H9 (cell line): ENCODE data around the gene SYAP1. TPM values are rescaled to one million over a fixed set of nuclear protein-coding genes. Genes with fewer than 3 reads are reported as not detected.

ENCODE experiments used
- DNase-seq: peaks from one replicate; pipeline ENCODE4 v3.0.0-alpha.2; 2017
- H2AFZ ChIP-seq: one replicate; pipeline ENCODE4 v1.6.1; 2013; ENCODE audit warnings: mild to moderate bottlenecking, low read length, control low read depth, moderate library complexity
- H2AK5ac ChIP-seq: 2 replicates; pipeline ENCODE4 v1.6.1; 2013; ENCODE audit warnings: low read length, control low read depth, mixed read lengths; ENCODE audit not compliant: insufficient read length
- H2BK120ac ChIP-seq: one replicate; pipeline ENCODE4 v1.6.1; 2013; ENCODE audit warnings: low read depth, mild to moderate bottlenecking, low read length, control low read depth, inconsistent platforms; ENCODE audit not compliant: poor library complexity, severe bottlenecking
- H2BK12ac ChIP-seq: 2 replicates; pipeline ENCODE4 v1.6.1; 2013; ENCODE audit warnings: low read length, control low read depth, mixed read lengths, low read depth; ENCODE audit not compliant: insufficient read length
- H2BK15ac ChIP-seq: 2 replicates; pipeline ENCODE4 v1.6.1; 2013; ENCODE audit warnings: low read depth, low read length, control low read depth
- H2BK20ac ChIP-seq: one replicate; pipeline ENCODE4 v1.6.1; 2013; ENCODE audit warnings: low read depth, mild to moderate bottlenecking, low read length, control low read depth, inconsistent platforms; ENCODE audit not compliant: poor library complexity, severe bottlenecking
- H2BK5ac ChIP-seq: 2 replicates; pipeline ENCODE4 v1.6.1; 2013; ENCODE audit warnings: low read length, control low read depth, mixed read lengths; ENCODE audit not compliant: insufficient read length
- H3K14ac ChIP-seq: 2 replicates; pipeline ENCODE4 v1.6.1; 2013; ENCODE audit warnings: low read length, control low read depth; ENCODE audit not compliant: insufficient read depth
- H3K18ac ChIP-seq: 2 replicates; pipeline ENCODE4 v1.6.1; 2013; ENCODE audit warnings: low read depth, mild to moderate bottlenecking, mixed read lengths, low read length, control low read depth; ENCODE audit not compliant: insufficient read length
- H3K23ac ChIP-seq: 2 replicates; pipeline ENCODE4 v1.6.1; 2013; ENCODE audit warnings: low read length, control low read depth, mixed read lengths, low read depth; ENCODE audit not compliant: insufficient read length
- H3K23me2 ChIP-seq: 2 replicates; pipeline ENCODE4 v1.6.1; 2013; ENCODE audit warnings: low read depth, mild to moderate bottlenecking, mixed read lengths, low read length, control low read depth; ENCODE audit not compliant: insufficient read length, poor library complexity, severe bottlenecking
- H3K27ac ChIP-seq: 2 replicates; pipeline ENCODE4 v1.5.1; 2013; ENCODE audit warnings: low read length, control low read depth, mixed read lengths, low read depth; ENCODE audit not compliant: insufficient read length
- H3K27me3 ChIP-seq: 2 replicates; pipeline ENCODE4 v1.6.1; 2013; ENCODE audit warnings: low read length, control low read depth, inconsistent platforms; ENCODE audit not compliant: insufficient read depth
- H3K4ac ChIP-seq: 2 replicates; pipeline ENCODE4 v1.6.1; 2013; ENCODE audit warnings: low read depth, mild to moderate bottlenecking, control low read depth, inconsistent platforms, low read length, moderate library complexity
- H3K4me1 ChIP-seq: 2 replicates; pipeline ENCODE4 v1.6.1; 2013; ENCODE audit warnings: low read length, control low read depth, inconsistent platforms; ENCODE audit not compliant: insufficient read depth
- H3K4me2 ChIP-seq: 2 replicates; pipeline ENCODE4 v1.6.1; 2013; ENCODE audit warnings: low read length, control low read depth, mixed read lengths; ENCODE audit not compliant: insufficient read length, insufficient read depth
- H3K56ac ChIP-seq: 2 replicates; pipeline ENCODE4 v1.6.1; 2013; ENCODE audit warnings: low read depth, mild to moderate bottlenecking, mixed read lengths, low read length, control low read depth; ENCODE audit not compliant: insufficient read length
- H3K79me1 ChIP-seq: 2 replicates; pipeline ENCODE4 v1.6.1; 2013; ENCODE audit warnings: low read depth, mild to moderate bottlenecking, moderate library complexity, low read length, control low read depth, inconsistent platforms; ENCODE audit not compliant: insufficient read depth, poor library complexity, severe bottlenecking
- H3K79me2 ChIP-seq: 2 replicates; pipeline ENCODE4 v1.6.1; 2013; ENCODE audit warnings: low read length, control low read depth, inconsistent platforms; ENCODE audit not compliant: insufficient read depth
- H3K9ac ChIP-seq: 2 replicates; pipeline ENCODE4 v1.6.1; 2013; ENCODE audit warnings: low read length, control low read depth, mixed read lengths; ENCODE audit not compliant: insufficient read length; ENCODE audit errors: extremely low read depth
- H3K9me3 ChIP-seq: one replicate; pipeline ENCODE4 v1.6.1; 2013; ENCODE audit warnings: low read depth, low read length, inconsistent platforms; ENCODE audit not compliant: control insufficient read depth
- H3T11ph ChIP-seq: one replicate; pipeline ENCODE4 v1.6.1; 2013; ENCODE audit warnings: mild to moderate bottlenecking, low read length, control low read depth, inconsistent platforms
- H4K20me1 ChIP-seq: one replicate; pipeline ENCODE4 v1.6.1; 2013; ENCODE audit not compliant: control insufficient read depth, insufficient read length, insufficient read depth
- H4K5ac ChIP-seq: 2 replicates; pipeline ENCODE4 v1.6.1; 2013; ENCODE audit warnings: low read depth, mild to moderate bottlenecking, mixed read lengths, low read length, control low read depth; ENCODE audit not compliant: insufficient read length
- H4K8ac ChIP-seq: replicated peaks from 2 replicates; pipeline ENCODE4 v1.6.1; 2013; ENCODE audit warnings: low read length, control low read depth, mixed read lengths, low read depth; ENCODE audit not compliant: insufficient read length
- H4K91ac ChIP-seq: 2 replicates; pipeline ENCODE4 v1.6.1; 2013; ENCODE audit warnings: low read depth, mild to moderate bottlenecking, moderate library complexity, mixed read lengths, low read length, control low read depth; ENCODE audit not compliant: insufficient read length
- H3K27ac Mint-ChIP-seq, 3 experiments: 2 replicates in 2 of 3; 3 replicates in 1 of 3; pipeline ENCODE4 v1.8.0; 2020 to 2021; ENCODE audit warnings: mixed read lengths in 3 of 3, mild to moderate bottlenecking in 1 of 3, moderate library complexity in 1 of 3
- H3K27me3 Mint-ChIP-seq: 2 replicates; pipeline ENCODE4 v1.8.0; 2021; ENCODE audit warnings: low read depth, mild to moderate bottlenecking, moderate library complexity, mixed read lengths
- H3K36me3 Mint-ChIP-seq, 3 experiments: 2 replicates in 2 of 3; 3 replicates in 1 of 3; pipeline ENCODE4 v1.8.0; 2020 to 2021; ENCODE audit warnings: low read depth in 3 of 3, mixed read lengths in 3 of 3; ENCODE audit not compliant: insufficient read depth in 1 of 3
- H3K4me1 Mint-ChIP-seq, 2 experiments: 2 replicates each; pipeline ENCODE4 v1.8.0; 2020; ENCODE audit warnings: mixed read lengths in 2 of 2
- H3K4me3 Mint-ChIP-seq, 2 experiments: 2 replicates in 1 of 2; 3 replicates in 1 of 2; pipeline ENCODE4 v1.8.0; 2020 to 2021; ENCODE audit warnings: mild to moderate bottlenecking in 2 of 2, mixed read lengths in 2 of 2, moderate library complexity in 1 of 2
- H3K9me3 Mint-ChIP-seq, 2 experiments: 2 replicates in 1 of 2; 3 replicates in 1 of 2; pipeline ENCODE4 v1.8.0; 2020; ENCODE audit warnings: mild to moderate bottlenecking in 2 of 2, mixed read lengths in 2 of 2, moderate library complexity in 1 of 2
- CTCF ChIP-seq: fragments of 200-600 bp; sonication (generic); conservative IDR thresholded peaks from 3 replicates; pipeline ENCODE4 v1.8.0; 2021; ENCODE audit warnings: antibody characterized with exemption, mild to moderate bottlenecking
- WGBS: extraction: QIAGEN DNeasy Blood & Tissue Kit; methylation state at CpG from one replicate; pipeline ENCODE4 v1.1.7; 2013; ENCODE audit warnings: missing lambda C conversion rate, low lambda C conversion rate, mixed read lengths; ENCODE audit not compliant: insufficient read length; ENCODE audit errors: extremely low coverage; 5-methylcytosine and 5-hydroxymethylcytosine counted together
- total RNA-seq: library from RNA; stranded (reverse); gene quantifications from 2 replicates; pipeline ENCODE4 v1.2.1, GENCODE V29; 2021

Gene SYAP1
- total RNA-seq, 1 experiment from 2014 or later, result 42.7 TPM

- no peak for DNase-seq
- no peak overlapping the region for H3K23ac ChIP-seq
- H3K18ac ChIP-seq, result no peak overlapping the region
- no peak overlapping the region for H3K4ac ChIP-seq
- H3K9ac ChIP-seq, result no peak overlapping the region
- no peak overlapping the region for H4K5ac ChIP-seq
- no peaks in the 10 kb centered on the region for H4K20me1 ChIP-seq
- peaks cover 35% of the 10 kb centered on the region for H3K79me2 ChIP-seq
- no peaks in the 10 kb centered on the region for H3K23me2 ChIP-seq
- no peak overlapping the region for H3K4me2 ChIP-seq
- H2AK5ac ChIP-seq, result no peak overlapping the region
- H3K27ac ChIP-seq, result no peak overlapping the region
- H4K8ac ChIP-seq, result no peak overlapping the region
- H3K79me1 ChIP-seq, result peaks cover 15% of the 10 kb centered on the region
- H2BK5ac ChIP-seq, result no peak overlapping the region
- no peak for TF ChIP-seq CTCF
- H3K4me1 ChIP-seq, result no peaks in the 10 kb centered on the region
- H3K36me3 Mint-ChIP-seq, result peaks cover 43 to 62% (median 62%) of the 10 kb centered on the region in 3 experiments
- no peak overlapping the region for H2BK20ac ChIP-seq
- no CpG with 5 or more reads among the region's 4 CpGs for WGBS
- H3K4me1 Mint-ChIP-seq, result no peaks in the 10 kb centered on the region
- H3K9me3 ChIP-seq, result no peaks in the 10 kb centered on the region
- H3K27me3 Mint-ChIP-seq, result no peaks in the 10 kb centered on the region
- no peak overlapping the region for H2AFZ ChIP-seq
- no peak overlapping the region for H3K14ac ChIP-seq
- H3K27ac Mint-ChIP-seq, result no peak overlapping the region
- H3K4me3 Mint-ChIP-seq, result no peak overlapping the region
- no peak overlapping the region for H4K91ac ChIP-seq
- H3K56ac ChIP-seq, result no peak overlapping the region
- no peak overlapping the region for H3T11ph ChIP-seq
- H3K27me3 ChIP-seq, result no peaks in the 10 kb centered on the region
- no peak overlapping the region for H2BK15ac ChIP-seq
- H2BK12ac ChIP-seq, result no peak overlapping the region
- H2BK120ac ChIP-seq, result no peak overlapping the region
- no peaks in the 10 kb centered on the region for H3K9me3 Mint-ChIP-seq
These were observed 76.9 kb downstream of the SYAP1 start for GRCh38 chrX:16796298-16796697.
